HFFc6 (cell line): ENCODE results near the gene GNPTAB. TPM values are rescaled to one million over a fixed set of nuclear protein-coding genes. Genes with fewer than 3 reads are reported as not detected.

ENCODE experiments used
- DNase-seq: peaks from one replicate; pipeline ENCODE4 v3.0.0-alpha.2; 2018
- H3K27ac Mint-ChIP-seq: 2 replicates; pipeline ENCODE4 v1.8.0; 2020; ENCODE audit warnings: mild to moderate bottlenecking, mixed read lengths
- H3K27me3 Mint-ChIP-seq: 2 replicates; pipeline ENCODE4 v1.8.0; 2021; ENCODE audit warnings: mild to moderate bottlenecking, moderate library complexity, mixed read lengths; ENCODE audit not compliant: insufficient read depth
- H3K36me3 Mint-ChIP-seq: 2 replicates; pipeline ENCODE4 v1.8.0; 2021; ENCODE audit warnings: low read depth, mixed read lengths
- H3K4me1 Mint-ChIP-seq: 2 replicates; pipeline ENCODE4 v1.8.0; 2020; ENCODE audit warnings: low read depth, mixed read lengths
- H3K4me3 Mint-ChIP-seq: 2 replicates; pipeline ENCODE4 v1.8.0; 2020; ENCODE audit warnings: mild to moderate bottlenecking, moderate library complexity, mixed read lengths
- H3K9me3 Mint-ChIP-seq: 2 replicates; pipeline ENCODE4 v1.8.0; 2020; ENCODE audit warnings: mild to moderate bottlenecking, mixed read lengths
- total RNA-seq, 6 experiments: library from RNA; stranded (reverse); fragmentation: NEBNext Ultra II Directional; extraction: Animal tissue kit (Norgen Biotek cat#: 25700); gene quantifications; 2 replicates in 1 of 6; 3 replicates in 5 of 6; pipeline ENCODE4 v1.2.3, GENCODE V29; 2021
- TF ChIP-seq, protein P1 (sequence below): fragments of 200-600 bp; sonication (generic); IDR thresholded peaks from 2 replicates; pipeline ENCODE4 v1.5.0; 2021; ENCODE audit warnings: antibody characterized with exemption, mild to moderate bottlenecking

The GNPTAB gene
- total RNA-seq, 6 experiments from 2014 or later = 37.1 to 53.6 (median 44.9) TPM

DNA sequence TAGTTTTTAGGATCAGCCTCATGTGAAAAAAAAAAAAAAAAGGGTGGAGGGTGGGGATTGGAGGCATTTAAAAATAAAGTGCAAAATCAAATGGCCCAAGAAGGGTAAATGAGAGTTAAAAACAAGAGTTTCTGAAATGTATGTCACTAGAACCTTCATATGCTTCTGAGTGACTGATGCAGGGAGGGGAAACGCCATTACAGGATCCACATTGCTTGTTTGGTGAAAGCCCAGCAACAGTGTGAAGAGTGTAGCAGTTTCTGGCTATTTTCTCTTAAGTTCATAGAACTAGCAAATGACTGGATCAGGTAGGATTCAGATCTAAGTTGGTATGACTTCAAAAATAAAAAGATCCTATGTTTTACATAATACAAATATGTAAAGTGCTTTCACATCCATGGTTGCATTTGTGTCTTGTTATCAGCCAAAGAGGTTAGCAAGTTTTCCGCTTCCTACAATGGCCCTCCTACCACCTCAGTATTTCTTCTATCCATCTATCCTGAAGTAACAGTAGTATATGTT is 130.4 kb downstream of the GNPTAB start:
- Mint-ChIP-seq H3K27me3 (no peaks in the 10 kb centered on the region), H3K27ac (no peak overlapping the region), H3K9me3 (no peaks in the 10 kb centered on the region), H3K36me3 (no peaks in the 10 kb centered on the region), H3K4me1 (peaks cover 51% of the 10 kb centered on the region), H3K4me3 (no peak overlapping the region)
- TF ChIP-seq, protein P1, sequence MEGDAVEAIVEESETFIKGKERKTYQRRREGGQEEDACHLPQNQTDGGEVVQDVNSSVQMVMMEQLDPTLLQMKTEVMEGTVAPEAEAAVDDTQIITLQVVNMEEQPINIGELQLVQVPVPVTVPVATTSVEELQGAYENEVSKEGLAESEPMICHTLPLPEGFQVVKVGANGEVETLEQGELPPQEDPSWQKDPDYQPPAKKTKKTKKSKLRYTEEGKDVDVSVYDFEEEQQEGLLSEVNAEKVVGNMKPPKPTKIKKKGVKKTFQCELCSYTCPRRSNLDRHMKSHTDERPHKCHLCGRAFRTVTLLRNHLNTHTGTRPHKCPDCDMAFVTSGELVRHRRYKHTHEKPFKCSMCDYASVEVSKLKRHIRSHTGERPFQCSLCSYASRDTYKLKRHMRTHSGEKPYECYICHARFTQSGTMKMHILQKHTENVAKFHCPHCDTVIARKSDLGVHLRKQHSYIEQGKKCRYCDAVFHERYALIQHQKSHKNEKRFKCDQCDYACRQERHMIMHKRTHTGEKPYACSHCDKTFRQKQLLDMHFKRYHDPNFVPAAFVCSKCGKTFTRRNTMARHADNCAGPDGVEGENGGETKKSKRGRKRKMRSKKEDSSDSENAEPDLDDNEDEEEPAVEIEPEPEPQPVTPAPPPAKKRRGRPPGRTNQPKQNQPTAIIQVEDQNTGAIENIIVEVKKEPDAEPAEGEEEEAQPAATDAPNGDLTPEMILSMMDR = no peak
- DNase-seq = no peak

DNA sequence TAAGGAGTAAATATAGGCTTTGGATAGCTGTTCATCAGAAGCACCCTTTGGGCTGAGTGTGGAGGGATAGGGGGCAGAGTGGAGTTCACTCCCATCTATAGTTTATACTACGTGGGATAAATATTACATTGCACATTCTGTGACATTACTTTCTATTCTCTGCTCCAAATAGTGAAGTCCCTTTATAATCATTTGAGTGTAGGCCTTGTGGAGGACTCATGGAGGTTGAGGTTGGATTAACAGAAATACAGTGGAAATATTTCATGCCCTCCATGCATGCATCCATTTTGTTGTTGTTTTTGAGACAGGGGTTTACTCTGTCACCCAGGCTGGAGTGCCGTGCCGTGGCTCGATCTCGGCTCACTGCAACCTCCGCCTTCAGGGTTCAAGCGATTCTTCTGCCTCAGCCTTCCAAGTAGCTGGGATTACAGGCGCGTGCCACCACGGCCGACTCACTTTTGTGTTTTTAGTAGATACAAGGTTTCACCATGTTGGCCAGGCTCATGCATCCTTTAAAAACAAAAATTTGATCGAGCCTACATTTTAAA is 131.9 kb downstream of the GNPTAB start:
- no peaks in the 10 kb centered on the region; the same call in 1 of the 2 replicates for H3K27me3 Mint-ChIP-seq
- H3K36me3 Mint-ChIP-seq = no peaks in the 10 kb centered on the region
- peak overlapping the region; percentile 85 for H3K27ac Mint-ChIP-seq
- TF ChIP-seq, protein P1 = peak; percentile 37; the same call in 1 of the 2 replicates
- H3K4me1 Mint-ChIP-seq = peaks cover 55% of the 10 kb centered on the region
- H3K9me3 Mint-ChIP-seq = peaks cover 5% of the 10 kb centered on the region; the same call in 1 of the 2 replicates
- peak overlapping the region; percentile 94 for H3K4me3 Mint-ChIP-seq
- no peak for DNase-seq

GRCh38 chr12:101697930-101698799 is 132.6 kb downstream of the GNPTAB start:
- no peaks in the 10 kb centered on the region; the same call in 1 of the 2 replicates for H3K27me3 Mint-ChIP-seq
- no peaks in the 10 kb centered on the region for H3K36me3 Mint-ChIP-seq
- peaks cover 55% of the 10 kb centered on the region for H3K4me1 Mint-ChIP-seq
- no peak for DNase-seq
- peak overlapping the region; percentile 94 for H3K4me3 Mint-ChIP-seq
- H3K27ac Mint-ChIP-seq = peak overlapping the region; percentile 85
- H3K9me3 Mint-ChIP-seq = peaks cover 5% of the 10 kb centered on the region; the same call in 1 of the 2 replicates
- TF ChIP-seq, protein P1 = no peak; the same call in 1 of the 2 replicates

DNA sequence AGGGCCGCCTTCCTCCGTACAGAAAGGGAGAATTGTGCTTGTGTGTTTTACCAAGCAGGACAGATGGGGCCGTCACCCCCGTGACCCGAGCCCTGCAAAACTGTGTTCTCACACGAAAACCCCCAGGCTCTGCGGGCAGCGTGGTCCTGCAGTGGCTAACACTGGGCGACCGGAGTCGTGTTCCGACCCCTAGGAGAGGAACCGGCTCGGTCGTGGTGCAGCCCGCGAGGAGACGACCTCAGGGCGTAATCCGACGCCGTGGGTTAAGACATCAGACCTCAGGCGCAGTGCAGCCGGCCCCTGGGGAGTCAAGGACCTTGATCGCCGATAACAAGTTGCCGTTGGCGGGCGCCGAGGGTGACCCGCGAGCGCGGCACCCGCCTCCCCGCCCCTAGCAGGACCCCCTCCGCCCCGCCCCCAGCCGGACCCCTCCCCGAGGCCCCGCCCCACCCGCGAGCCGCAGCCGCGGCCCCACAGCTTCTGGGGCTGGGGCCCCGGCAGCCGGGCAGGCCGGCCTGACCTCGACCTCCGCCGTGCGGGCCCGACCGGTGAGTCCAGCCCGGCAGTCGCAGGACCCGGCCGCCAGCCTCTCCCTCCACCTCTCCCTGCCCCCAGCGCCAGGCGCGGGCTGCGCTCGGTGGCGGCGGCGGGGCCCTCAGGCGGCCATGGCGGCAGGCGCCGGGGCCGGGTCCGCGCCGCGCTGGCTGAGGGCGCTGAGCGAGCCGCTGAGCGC is 133.4 kb downstream of the GNPTAB start, which contains the start of gene CHPT1:
Gene CHPT1, plus strand, starts transcription at position 444 of the 733 bp plus-strand sequence. Its CDS starts 222 bp downstream, at position 666.
- TF ChIP-seq, protein P1 = no peak
- Mint-ChIP-seq H3K27ac (peak within 1 kb of the TSS; percentile 85), H3K4me1 (peaks cover 49% of the 10 kb centered on the region), H3K27me3 (no peaks in the 10 kb centered on the region; the same call in 1 of the 2 replicates), H3K4me3 (peak within 1 kb of the TSS; percentile 94), H3K9me3 (peaks cover 5% of the 10 kb centered on the region; the same call in 1 of the 2 replicates), H3K36me3 (no peaks in the 10 kb centered on the region)
- DNase-seq = no peak
